Measurements from ENCODE around the gene NKX3-2. TPM values are rescaled to one million over a fixed set of nuclear protein-coding genes. Genes with fewer than 3 reads are reported as not detected.

NKX3-2 gene
- total RNA-seq, 1 experiment from 2014 or later, result 0.06 TPM

GRCh38 chr4:13531625-13531998 lies 12.7 kb downstream of the NKX3-2 start:
- no peak for DNase-seq (ENCODE audit: low read depth)

- DNase-seq (ENCODE audit: low read depth), result no peak
These were observed 13.3 kb downstream of the NKX3-2 start for GRCh38 chr4:13530823-13531624.

- no peak for DNase-seq (ENCODE audit: low read depth)
These were observed 15.0 kb downstream of the NKX3-2 start for GRCh38 chr4:13529128-13529919.

- DNase-seq (ENCODE audit: low read depth), result no peak
These were observed 15.5 kb downstream of the NKX3-2 start for GRCh38 chr4:13528821-13529127.

- DNase-seq (ENCODE audit: low read depth), result no peak
These were observed 16.1 kb downstream of the NKX3-2 start for GRCh38 chr4:13527981-13528820.

GRCh38 chr4:13527192-13527980 lies 16.9 kb downstream of the NKX3-2 start:
- DNase-seq (ENCODE audit: low read depth), result no peak

- no peak for DNase-seq (ENCODE audit: low read depth)
These were observed 17.6 kb downstream of the NKX3-2 start for GRCh38 chr4:13526658-13527057.

GRCh38 chr4:13525606-13526281 lies 18.6 kb downstream of the NKX3-2 start:
- DNase-seq (ENCODE audit: low read depth), result no peak

- DNase-seq (ENCODE audit: low read depth), result no peak
These were observed 19.6 kb downstream of the NKX3-2 start for GRCh38 chr4:13524504-13525243.

GRCh38 chr4:13523591-13524503 lies 20.5 kb downstream of the NKX3-2 start:
- DNase-seq (ENCODE audit: low read depth), result no peak

GRCh38 chr4:13523105-13523477 lies 21.2 kb downstream of the NKX3-2 start:
- no peak for DNase-seq (ENCODE audit: low read depth)

GRCh38 chr4:13522282-13523104 lies 21.8 kb downstream of the NKX3-2 start:
- no peak for DNase-seq (ENCODE audit: low read depth)

GRCh38 chr4:13521047-13521446 lies 23.3 kb downstream of the NKX3-2 start:
- DNase-seq (ENCODE audit: low read depth), result no peak

- DNase-seq (ENCODE audit: low read depth), result no peak
These were observed 27.9 kb downstream of the NKX3-2 start for GRCh38 chr4:13516315-13516860.

GRCh38 chr4:13515268-13515667 lies 29.0 kb downstream of the NKX3-2 start:
- DNase-seq (ENCODE audit: low read depth), result no peak

- no peak for DNase-seq (ENCODE audit: low read depth)
These were observed 29.6 kb downstream of the NKX3-2 start for GRCh38 chr4:13514722-13515121.

- DNase-seq (ENCODE audit: low read depth), result no peak
These were observed 33.2 kb downstream of the NKX3-2 start for GRCh38 chr4:13511101-13511500.

- DNase-seq (ENCODE audit: low read depth), result no peak
These were observed 34.9 kb downstream of the NKX3-2 start for GRCh38 chr4:13509442-13509841.

Measured in Daoy (cell line).